Endothelial cell (in vitro differentiated cells): ENCODE measurements around the gene MPP7. TPM values are rescaled to one million over a fixed set of nuclear protein-coding genes. Genes with fewer than 3 reads are reported as not detected.

Experiments used
- DNase-seq: peaks from one replicate; pipeline ENCODE4 v3.0.0; 2021; ENCODE audit warnings: low spot score
- H3K27ac Mint-ChIP-seq: one replicate; pipeline ENCODE4 v1.8.0; 2021; ENCODE audit warnings: mixed read lengths, inconsistent platforms; ENCODE audit not compliant: unreplicated experiment
- H3K27me3 Mint-ChIP-seq: one replicate; pipeline ENCODE4 v1.8.0; 2021; ENCODE audit warnings: mild to moderate bottlenecking, moderate library complexity, mixed read lengths, inconsistent platforms; ENCODE audit not compliant: unreplicated experiment
- H3K36me3 Mint-ChIP-seq: one replicate; pipeline ENCODE4 v1.8.0; 2021; ENCODE audit warnings: mild to moderate bottlenecking, low read depth, mixed read lengths, inconsistent platforms; ENCODE audit not compliant: unreplicated experiment
- H3K4me1 Mint-ChIP-seq: one replicate; pipeline ENCODE4 v1.8.0; 2021; ENCODE audit warnings: mild to moderate bottlenecking, mixed read lengths, inconsistent platforms; ENCODE audit not compliant: unreplicated experiment
- H3K4me3 Mint-ChIP-seq: one replicate; pipeline ENCODE4 v1.8.0; 2021; ENCODE audit warnings: mild to moderate bottlenecking, mixed read lengths, inconsistent platforms; ENCODE audit not compliant: unreplicated experiment
- H3K9me3 Mint-ChIP-seq: one replicate; pipeline ENCODE4 v1.8.0; 2021; ENCODE audit warnings: mixed read lengths, inconsistent platforms; ENCODE audit not compliant: unreplicated experiment
- total RNA-seq: library from RNA; stranded (reverse); fragmentation: NEBNext Ultra II Directional; extraction: Animal tissue kit (Norgen Biotek cat#: 25700); gene quantifications from one replicate; pipeline ENCODE4 v1.2.1, GENCODE V29; 2021; ENCODE audit not compliant: unreplicated experiment
- TF ChIP-seq, protein P1 (sequence below): fragments of 200-600 bp; sonication (generic); IDR thresholded peaks from one replicate; pipeline ENCODE4 v1.5.0; 2021; ENCODE audit warnings: antibody characterized with exemption; ENCODE audit not compliant: unreplicated experiment

MPP7 gene
- total RNA-seq, 1 donor from 2014 or later: 1.4 TPM

GRCh38 chr10:28311104-28311503, 8.2 kb upstream of the MPP7 start:
- Mint-ChIP-seq H3K4me1 (no peaks in the 10 kb centered on the region), H3K4me3 (no peak overlapping the region), H3K9me3 (no peaks in the 10 kb centered on the region), H3K27ac (no peak overlapping the region), H3K27me3 (peaks cover 1% of the 10 kb centered on the region), H3K36me3 (no peaks in the 10 kb centered on the region)
- TF ChIP-seq, protein P1, sequence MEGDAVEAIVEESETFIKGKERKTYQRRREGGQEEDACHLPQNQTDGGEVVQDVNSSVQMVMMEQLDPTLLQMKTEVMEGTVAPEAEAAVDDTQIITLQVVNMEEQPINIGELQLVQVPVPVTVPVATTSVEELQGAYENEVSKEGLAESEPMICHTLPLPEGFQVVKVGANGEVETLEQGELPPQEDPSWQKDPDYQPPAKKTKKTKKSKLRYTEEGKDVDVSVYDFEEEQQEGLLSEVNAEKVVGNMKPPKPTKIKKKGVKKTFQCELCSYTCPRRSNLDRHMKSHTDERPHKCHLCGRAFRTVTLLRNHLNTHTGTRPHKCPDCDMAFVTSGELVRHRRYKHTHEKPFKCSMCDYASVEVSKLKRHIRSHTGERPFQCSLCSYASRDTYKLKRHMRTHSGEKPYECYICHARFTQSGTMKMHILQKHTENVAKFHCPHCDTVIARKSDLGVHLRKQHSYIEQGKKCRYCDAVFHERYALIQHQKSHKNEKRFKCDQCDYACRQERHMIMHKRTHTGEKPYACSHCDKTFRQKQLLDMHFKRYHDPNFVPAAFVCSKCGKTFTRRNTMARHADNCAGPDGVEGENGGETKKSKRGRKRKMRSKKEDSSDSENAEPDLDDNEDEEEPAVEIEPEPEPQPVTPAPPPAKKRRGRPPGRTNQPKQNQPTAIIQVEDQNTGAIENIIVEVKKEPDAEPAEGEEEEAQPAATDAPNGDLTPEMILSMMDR: no peak
- no peak for DNase-seq

GRCh38 chr10:28307267-28307666, 4.4 kb upstream of the MPP7 start:
- H3K27me3 Mint-ChIP-seq: peaks cover 3% of the 10 kb centered on the region
- H3K27ac Mint-ChIP-seq: no peak overlapping the region
- H3K36me3 Mint-ChIP-seq: no peaks in the 10 kb centered on the region
- peaks cover 10% of the 10 kb centered on the region for H3K4me1 Mint-ChIP-seq
- H3K9me3 Mint-ChIP-seq: no peaks in the 10 kb centered on the region
- DNase-seq: no peak
- no peak overlapping the region for H3K4me3 Mint-ChIP-seq
- TF ChIP-seq, protein P1: no peak

DNA sequence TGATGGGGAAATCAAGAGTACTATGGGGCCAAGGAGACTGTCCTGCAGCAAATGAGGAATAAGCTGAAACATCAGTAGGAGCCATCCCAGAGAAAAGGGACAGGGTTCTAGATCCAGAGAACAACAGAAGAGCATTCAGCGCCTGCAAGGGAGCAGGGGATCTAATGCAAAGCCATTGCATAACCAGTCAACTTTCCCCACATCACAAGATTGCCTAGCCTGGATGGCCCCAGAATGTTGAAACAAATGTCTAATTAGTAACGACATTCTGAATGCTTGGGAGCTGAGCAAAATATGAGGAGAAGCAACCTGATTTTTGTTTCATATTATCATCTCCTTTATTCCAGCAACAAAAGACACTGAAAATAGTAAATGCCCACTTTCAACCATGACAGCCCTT, 2.7 kb upstream of the MPP7 start:
- H3K4me3 Mint-ChIP-seq: no peak overlapping the region
- TF ChIP-seq, protein P1: no peak
- peaks cover 3% of the 10 kb centered on the region for H3K27me3 Mint-ChIP-seq
- H3K27ac Mint-ChIP-seq: no peak overlapping the region
- H3K9me3 Mint-ChIP-seq: no peaks in the 10 kb centered on the region
- no peak for DNase-seq
- H3K4me1 Mint-ChIP-seq: peaks cover 13% of the 10 kb centered on the region
- H3K36me3 Mint-ChIP-seq: no peaks in the 10 kb centered on the region

GRCh38 chr10:28304032-28304571, 1.2 kb upstream of the MPP7 start:
- Mint-ChIP-seq H3K4me3 (no peak overlapping the region), H3K27ac (no peak overlapping the region), H3K4me1 (peaks cover 13% of the 10 kb centered on the region), H3K36me3 (no peaks in the 10 kb centered on the region), H3K9me3 (no peaks in the 10 kb centered on the region), H3K27me3 (peaks cover 2% of the 10 kb centered on the region)
- TF ChIP-seq, protein P1: no peak
- DNase-seq: no peak

- H3K27me3 Mint-ChIP-seq: peaks cover 2% of the 10 kb centered on the region
- TF ChIP-seq, protein P1: no peak
- peaks cover 13% of the 10 kb centered on the region for H3K4me1 Mint-ChIP-seq
- no peak for DNase-seq
- no peaks in the 10 kb centered on the region for H3K9me3 Mint-ChIP-seq
- no peaks in the 10 kb centered on the region for H3K36me3 Mint-ChIP-seq
- H3K27ac Mint-ChIP-seq: no peak overlapping the region
- peak overlapping the region; percentile 90 for H3K4me3 Mint-ChIP-seq
Observed at GRCh38 chr10:28302012-28302637, 739 bp downstream of the MPP7 start.
